Fibroblast of skin of abdomen (primary cell): ENCODE measurements around the gene SHISA5.
A peak's percentile ranks its signal among the peaks of the same experiment; 100 is the strongest.

ENCODE experiments used
- DNase-seq: peaks from one replicate; pipeline ENCODE4 v3.0.0-alpha.2; 2013

The SHISA5 gene

GRCh38 chr3:48429317-48429959 is 74.5 kb downstream of the SHISA5 start:
- peak; percentile 37 for DNase-seq

GRCh38 chr3:48428572-48429316 is 75.2 kb downstream of the SHISA5 start:
- no peak for DNase-seq

- DNase-seq = no peak
Measured at GRCh38 chr3:48428088-48428571, 75.8 kb downstream of the SHISA5 start.

GRCh38 chr3:48427630-48427962 is 76.4 kb downstream of the SHISA5 start:
- DNase-seq = no peak

GRCh38 chr3:48426944-48427629 is 76.9 kb downstream of the SHISA5 start:
- DNase-seq = no peak

GRCh38 chr3:48426401-48426909 is 77.5 kb downstream of the SHISA5 start:
- no peak for DNase-seq

GRCh38 chr3:48425281-48425812 is 78.6 kb downstream of the SHISA5 start:
- DNase-seq = peak; percentile 9

GRCh38 chr3:48423883-48424695 is 79.9 kb downstream of the SHISA5 start:
- no peak for DNase-seq

GRCh38 chr3:48423241-48423882 is 80.6 kb downstream of the SHISA5 start:
- DNase-seq = no peak

GRCh38 chr3:48422681-48423080 is 81.3 kb downstream of the SHISA5 start:
- DNase-seq = no peak

GRCh38 chr3:48422272-48422671 is 81.7 kb downstream of the SHISA5 start:
- no peak for DNase-seq

GRCh38 chr3:48420561-48420960 is 83.4 kb downstream of the SHISA5 start:
- DNase-seq = no peak

- DNase-seq = no peak
Measured at GRCh38 chr3:48419597-48419996, 84.4 kb downstream of the SHISA5 start.

GRCh38 chr3:48419149-48419548 is 84.8 kb downstream of the SHISA5 start:
- DNase-seq = no peak

GRCh38 chr3:48418651-48419050 is 85.3 kb downstream of the SHISA5 start:
- no peak for DNase-seq

- no peak for DNase-seq
Measured at GRCh38 chr3:48418140-48418539, 85.8 kb downstream of the SHISA5 start.
